Measurements from ENCODE around the gene SYNE2.

- TF ChIP-seq CTCF (conservative IDR thresholded peaks at IDR 0.05), result no peak
- no peak for TF ChIP-seq EZH2 (IDR thresholded peaks at IDR 0.05; ENCODE audit: low read depth)
These were observed 257.2 kb downstream of the SYNE2 start for GRCh38 chr14:64109819-64110554.

Data from PC-9 (cell line).